HUES64 (cell line): Measurements from ENCODE around the gene ADGRG7.
"Not testable (repeated sequence)": the region's sequence is repeated elsewhere in the genome, so short reads cannot be mapped to it uniquely, and the experiment has no call there.

Experiments
- H3K27ac ChIP-seq: 2 replicates; pipeline ENCODE4 v1.7.0; 2013; ENCODE audit warnings: low read depth, low read length, inconsistent platforms
- H3K27me3 ChIP-seq: 2 replicates; pipeline ENCODE4 v1.6.1; 2013; ENCODE audit warnings: mild to moderate bottlenecking, low read length; ENCODE audit not compliant: insufficient read depth
- H3K36me3 ChIP-seq: 2 replicates; pipeline ENCODE4 v1.6.1; 2013; ENCODE audit warnings: mild to moderate bottlenecking, low read length; ENCODE audit not compliant: insufficient read depth
- H3K4me1 ChIP-seq: 2 replicates; pipeline ENCODE4 v1.6.1; 2013; ENCODE audit warnings: mild to moderate bottlenecking, low read length, moderate library complexity; ENCODE audit not compliant: insufficient read depth
- H3K4me3 ChIP-seq: 2 replicates; pipeline ENCODE4 v1.5.1; 2013; ENCODE audit warnings: mild to moderate bottlenecking, low read length, moderate library complexity
- H3K9ac ChIP-seq: 2 replicates; pipeline ENCODE4 v1.6.1; 2013; ENCODE audit warnings: mild to moderate bottlenecking, low read depth, low read length
- H3K9me3 ChIP-seq: 2 replicates; pipeline ENCODE4 v1.6.1; 2013; ENCODE audit warnings: low read depth, low read length; ENCODE audit not compliant: insufficient read depth
- whole genome bisulfite sequencing: fragments of 150-250, 120-280 bp; methylation state at CpG from one replicate; pipeline ENCODE4 v1.1.7; 2013; ENCODE audit warnings: missing lambda C conversion rate; 5-methylcytosine and 5-hydroxymethylcytosine counted together

The ADGRG7 gene

DNA sequence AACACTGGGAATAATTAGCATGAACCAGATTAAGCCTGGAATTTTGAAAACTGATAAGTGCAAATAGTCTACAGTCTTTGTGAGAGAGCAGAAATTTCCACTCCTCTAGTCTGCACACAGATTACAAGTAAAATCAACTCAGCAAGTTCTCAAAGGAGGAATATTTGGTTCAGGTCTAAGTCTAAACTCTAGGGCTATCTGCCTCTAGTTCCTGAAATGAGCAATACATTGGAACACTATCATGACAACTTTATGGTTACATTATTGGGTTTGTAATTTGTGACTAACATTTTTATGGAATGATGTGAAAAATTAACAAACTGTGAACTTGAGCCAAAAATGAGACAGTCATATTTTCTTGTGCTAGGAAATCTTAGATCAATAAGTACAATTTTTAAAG, 30.8 kb upstream of the ADGRG7 start:
- H3K4me3 ChIP-seq: no peak overlapping the region
- peaks cover 12% of the 10 kb centered on the region for H3K4me1 ChIP-seq
- H3K9me3 ChIP-seq: no peaks in the 10 kb centered on the region
- H3K27ac ChIP-seq: no peak overlapping the region
- no peaks in the 10 kb centered on the region for H3K36me3 ChIP-seq
- no peak overlapping the region for H3K9ac ChIP-seq
- no peaks in the 10 kb centered on the region for H3K27me3 ChIP-seq

- WGBS: 98% methylated on average over 2 of the region's 2 CpGs
- H3K9me3 ChIP-seq: 0 out of 2 replicates have a peak, but pooled peaks cover under 1% of the 10 kb centered on the region
- H3K9ac ChIP-seq: no peak overlapping the region
- H3K4me1 ChIP-seq: peaks cover 12% of the 10 kb centered on the region
- H3K4me3 ChIP-seq: no peak overlapping the region
- H3K36me3 ChIP-seq: no peaks in the 10 kb centered on the region
- no peaks in the 10 kb centered on the region for H3K27me3 ChIP-seq
- H3K27ac ChIP-seq: no peak overlapping the region
Observed at GRCh38 chr3:100580147-100580546, 29.3 kb upstream of the ADGRG7 start.

DNA sequence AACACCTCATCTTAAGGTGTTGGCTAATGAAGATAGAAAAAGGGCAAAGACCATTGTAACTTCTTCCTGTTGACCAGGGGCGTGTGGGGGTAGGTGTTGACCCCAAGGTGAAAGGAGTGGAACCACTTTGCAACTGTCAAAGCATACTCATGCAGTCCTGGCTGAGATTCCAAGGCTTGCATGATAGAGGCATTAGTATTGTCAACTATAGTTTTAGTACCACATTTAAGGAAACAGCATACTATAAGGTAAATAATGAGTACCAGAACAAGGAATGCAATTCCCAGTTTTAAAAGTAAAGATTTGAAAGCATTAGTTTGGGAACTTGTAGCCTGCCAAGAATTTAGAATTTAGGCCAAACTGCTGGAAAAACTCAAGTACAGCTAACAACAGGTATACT, 27.8 kb upstream of the ADGRG7 start:
- WGBS: 92% methylated on average over 1 of the region's 1 CpG
- Histone ChIP-seq H3K4me3 (no peak overlapping the region), H3K4me1 (peaks cover 11% of the 10 kb centered on the region), H3K27me3 (no peaks in the 10 kb centered on the region), H3K36me3 (no peaks in the 10 kb centered on the region), H3K9me3 (peaks cover 8% of the 10 kb centered on the region; the same call in 1 of the 2 replicates), H3K9ac (no peak overlapping the region), H3K27ac (no peak overlapping the region)

GRCh38 chr3:100582157-100582556, 27.2 kb upstream of the ADGRG7 start:
- H3K9me3 ChIP-seq: peaks cover 10% of the 10 kb centered on the region; the same call in 1 of the 2 replicates
- not testable (repeated sequence) for H3K36me3 ChIP-seq, H3K27me3 ChIP-seq, H3K4me3 ChIP-seq, H3K4me1 ChIP-seq, H3K9ac ChIP-seq, H3K27ac ChIP-seq
- 96% methylated on average over 10 of the region's 10 CpGs for WGBS

DNA sequence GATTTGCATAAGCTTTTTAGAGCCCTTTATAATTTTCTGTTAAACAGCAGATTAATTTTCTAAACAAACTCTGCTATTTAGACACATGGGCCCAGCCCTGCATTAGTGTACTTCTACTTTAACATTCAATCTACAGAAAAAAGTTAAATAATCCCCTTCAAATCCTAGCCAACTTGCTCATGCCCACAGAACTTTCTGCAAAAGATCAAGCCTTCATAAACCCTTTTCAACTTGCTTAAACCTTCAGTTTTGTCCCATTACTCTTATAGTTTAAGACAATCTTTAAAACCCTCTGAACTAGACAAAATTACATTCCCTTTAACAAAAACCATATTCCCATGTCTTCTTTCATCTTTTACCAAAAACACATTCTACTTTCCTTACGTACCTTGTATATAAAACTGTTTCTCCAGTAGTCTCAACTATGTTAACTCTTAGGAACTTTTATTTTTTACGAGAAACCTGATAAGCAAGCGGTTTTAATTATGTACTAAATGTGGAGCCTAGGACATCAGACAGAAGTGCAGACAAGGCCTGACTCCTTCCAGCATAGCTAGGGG, 25.2 kb upstream of the ADGRG7 start:
- WGBS: 99% methylated on average over 3 of the region's 3 CpGs
- no peaks in the 10 kb centered on the region for H3K36me3 ChIP-seq
- peaks cover 12% of the 10 kb centered on the region; the same call in 1 of the 2 replicates for H3K9me3 ChIP-seq
- H3K27me3 ChIP-seq: no peaks in the 10 kb centered on the region
- no peak overlapping the region for H3K4me3 ChIP-seq
- H3K27ac ChIP-seq: no peak overlapping the region
- H3K4me1 ChIP-seq: no peaks in the 10 kb centered on the region
- H3K9ac ChIP-seq: no peak overlapping the region

DNA sequence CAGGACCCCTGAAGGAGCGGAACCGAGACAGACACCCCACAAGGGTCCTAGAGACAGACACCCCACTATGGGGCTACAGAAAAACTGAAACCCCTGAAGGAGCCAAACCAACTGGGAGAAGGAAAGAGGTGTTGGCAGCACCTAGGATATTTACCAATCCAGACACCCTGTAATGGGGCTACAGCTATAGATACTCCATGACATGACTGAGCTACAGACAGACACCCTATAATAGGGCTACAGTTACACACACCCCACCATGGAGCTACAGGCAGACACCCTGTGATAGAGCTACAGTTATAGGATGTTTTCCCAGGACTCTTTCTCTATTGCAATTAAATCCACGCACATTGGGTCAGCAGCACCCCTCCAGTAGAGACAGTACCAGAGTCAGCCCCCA, 22.6 kb upstream of the ADGRG7 start:
- Histone ChIP-seq H3K27me3 (no peaks in the 10 kb centered on the region), H3K27ac (no peak overlapping the region), H3K36me3 (no peaks in the 10 kb centered on the region), H3K9ac (no peak overlapping the region), H3K4me1 (no peaks in the 10 kb centered on the region), H3K4me3 (no peak overlapping the region), H3K9me3 (peaks cover 12% of the 10 kb centered on the region; the same call in 1 of the 2 replicates)
- 88% methylated on average over 3 of the region's 3 CpGs for WGBS

DNA sequence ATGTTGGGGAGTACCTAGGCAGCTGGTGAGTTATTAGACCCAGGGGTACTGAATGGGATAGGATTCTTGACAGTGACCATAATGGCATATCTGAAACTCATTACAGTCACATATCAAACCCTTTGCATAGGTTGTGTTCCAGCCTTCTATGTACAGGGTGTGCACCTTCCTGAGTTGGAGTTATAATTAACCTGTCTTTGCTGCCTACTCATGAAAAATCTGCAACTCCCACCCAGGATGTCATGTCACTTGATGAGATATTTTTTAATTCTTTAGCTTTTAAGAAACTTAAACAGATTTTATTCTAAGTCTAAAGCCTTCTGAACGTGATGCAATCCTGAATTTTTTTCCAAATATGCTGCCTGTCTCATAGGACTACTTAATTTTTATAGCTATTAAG, 21.1 kb upstream of the ADGRG7 start:
- H3K4me3 ChIP-seq: no peak overlapping the region
- WGBS: 80% methylated on average over 1 of the region's 1 CpG
- no peaks in the 10 kb centered on the region for H3K27me3 ChIP-seq
- H3K9me3 ChIP-seq: peaks cover 12% of the 10 kb centered on the region; the same call in 1 of the 2 replicates
- H3K9ac ChIP-seq: no peak overlapping the region
- H3K27ac ChIP-seq: no peak overlapping the region
- H3K4me1 ChIP-seq: no peaks in the 10 kb centered on the region
- no peaks in the 10 kb centered on the region for H3K36me3 ChIP-seq

DNA sequence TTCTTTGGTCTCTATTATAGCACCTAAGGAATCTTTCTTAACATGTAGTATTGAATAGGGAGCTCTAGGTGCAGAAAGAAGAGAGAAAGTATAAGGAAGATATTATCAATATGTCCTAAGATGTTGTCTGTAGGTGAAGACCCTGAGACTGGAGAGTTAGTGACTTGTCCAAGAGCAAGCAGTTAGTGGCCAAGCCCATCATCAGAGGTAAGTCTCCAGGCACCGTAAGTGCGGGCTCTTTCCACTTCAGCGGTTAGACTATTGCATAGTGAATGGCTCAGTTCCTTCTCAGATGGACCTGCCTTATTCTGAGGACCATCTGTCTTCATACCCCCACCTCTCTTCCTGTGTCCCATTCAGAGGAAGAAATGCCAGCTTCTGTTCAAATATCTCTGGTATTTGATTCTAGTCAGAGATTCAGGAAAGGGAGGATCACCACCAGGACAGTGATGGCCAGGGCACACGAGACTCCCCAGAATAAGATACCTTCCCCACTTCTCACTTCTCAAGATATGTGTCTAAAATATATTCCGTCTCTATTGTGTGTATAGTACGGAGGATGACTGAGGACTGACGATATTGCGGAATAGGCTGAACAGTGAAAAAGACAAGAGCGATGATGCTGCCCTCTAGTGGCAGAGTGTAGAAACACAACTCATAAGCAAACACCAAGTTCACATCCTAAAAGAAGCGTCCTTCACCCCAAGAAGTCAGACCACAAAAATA, 19.1 kb upstream of the ADGRG7 start:
- 63% methylated on average over 5 of the region's 10 CpGs for WGBS
- H3K9me3 ChIP-seq: peaks cover 10% of the 10 kb centered on the region; the same call in 1 of the 2 replicates
- no peak overlapping the region for H3K27ac ChIP-seq
- H3K27me3 ChIP-seq: no peaks in the 10 kb centered on the region
- no peaks in the 10 kb centered on the region for H3K4me1 ChIP-seq
- H3K4me3 ChIP-seq: peak overlapping the region; percentile 32
- no peak overlapping the region for H3K9ac ChIP-seq
- no peaks in the 10 kb centered on the region for H3K36me3 ChIP-seq

DNA sequence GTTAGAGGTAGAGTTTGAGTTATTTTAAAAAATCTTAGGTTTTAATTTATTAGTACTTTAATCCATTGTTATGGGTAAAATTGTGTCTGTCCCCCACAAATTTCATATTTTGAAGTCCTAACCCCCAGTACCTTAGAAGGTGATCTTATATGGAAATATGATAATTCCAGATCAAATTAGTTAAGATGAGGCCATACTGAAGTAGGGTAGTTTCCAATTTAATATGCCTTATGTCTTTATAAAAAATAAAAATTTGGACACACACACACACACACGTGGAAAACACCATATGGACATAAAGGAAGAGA, 18.6 kb upstream of the ADGRG7 start:
- Histone ChIP-seq H3K36me3 (no peaks in the 10 kb centered on the region), H3K27ac (no peak overlapping the region), H3K9ac (no peak overlapping the region), H3K9me3 (peaks cover 5% of the 10 kb centered on the region; the same call in 1 of the 2 replicates), H3K4me3 (no peak overlapping the region), H3K27me3 (no peaks in the 10 kb centered on the region), H3K4me1 (no peaks in the 10 kb centered on the region)
- no CpG with 5 or more reads among the region's 1 CpG for WGBS

GRCh38 chr3:100591411-100591810, 18.0 kb upstream of the ADGRG7 start:
- H3K9ac ChIP-seq: no peak overlapping the region
- no peak overlapping the region for H3K4me3 ChIP-seq

DNA sequence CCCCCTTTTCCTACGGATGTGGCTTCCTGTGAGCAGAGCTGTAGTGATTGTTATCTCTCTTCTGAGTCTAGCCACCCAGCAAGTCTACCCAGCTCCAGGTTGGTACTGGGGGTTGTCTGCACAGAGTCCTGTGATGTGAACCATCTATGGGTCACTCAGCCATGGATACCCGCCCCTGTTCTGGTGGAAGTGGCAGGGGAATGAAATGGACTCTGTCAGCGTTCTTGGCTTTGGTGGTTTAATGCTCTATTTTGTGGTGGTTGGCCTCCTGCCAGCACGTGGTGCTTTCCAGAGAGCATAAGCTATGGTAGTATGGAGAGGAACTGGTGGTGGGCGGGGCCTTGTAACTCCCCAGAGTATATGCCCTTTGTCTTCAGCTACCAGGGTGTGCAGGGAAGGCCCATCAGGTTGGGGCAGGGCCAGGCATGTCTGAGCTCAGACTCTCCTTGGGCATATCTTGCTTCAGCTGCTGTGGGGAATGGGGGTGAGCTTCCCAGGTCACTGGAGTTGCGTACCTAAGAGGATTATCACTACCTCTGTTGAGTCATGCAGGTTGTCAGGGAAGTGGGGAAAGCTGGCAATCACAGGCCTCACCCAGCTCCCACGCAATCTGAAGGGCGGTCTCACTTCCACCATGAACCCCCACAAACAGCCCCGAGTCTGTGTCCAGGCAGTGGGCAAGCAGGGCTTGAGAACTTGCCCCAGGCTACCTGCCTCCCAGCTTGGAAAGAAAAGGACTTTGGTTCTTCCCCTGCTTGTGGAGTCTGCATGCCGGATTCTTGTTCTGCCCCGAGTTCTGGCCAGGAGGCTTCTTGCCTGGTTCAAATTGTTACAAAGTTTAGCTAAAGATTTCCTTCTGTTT, 9.0 kb upstream of the ADGRG7 start:
- no peak overlapping the region for H3K4me3 ChIP-seq
- H3K36me3 ChIP-seq: no peaks in the 10 kb centered on the region
- no peaks in the 10 kb centered on the region for H3K9me3 ChIP-seq
- WGBS: 84% methylated on average over 11 of the region's 11 CpGs
- H3K27ac ChIP-seq: no peak overlapping the region
- peaks cover 10% of the 10 kb centered on the region for H3K4me1 ChIP-seq
- no peak overlapping the region for H3K9ac ChIP-seq
- no peaks in the 10 kb centered on the region for H3K27me3 ChIP-seq

More at GRCh38 chr3:100591411-100591810, 18.0 kb upstream of the ADGRG7 start:
- 100% methylated on average over 1 of the region's 3 CpGs for WGBS
- H3K9me3 ChIP-seq: peaks cover 4% of the 10 kb centered on the region; the same call in 1 of the 2 replicates
- no peaks in the 10 kb centered on the region for H3K36me3 ChIP-seq
- H3K27me3 ChIP-seq: no peaks in the 10 kb centered on the region
- no peak overlapping the region for H3K27ac ChIP-seq
- no peaks in the 10 kb centered on the region for H3K4me1 ChIP-seq
